ENCODE measurements around the gene RPL35. TPM values are rescaled to one million over a fixed set of nuclear protein-coding genes. Genes with fewer than 3 reads are reported as not detected.
A peak's percentile ranks its signal among the peaks of the same experiment; 100 is the strongest.

The RPL35 gene
- total RNA-seq (ENCODE audit: unreplicated experiment), result 1,069 TPM
- long read RNA-seq, transcript RPL35-201 (4 exons, 455 nt), result major isoform, 599 of 650 reads
- long read RNA-seq, transcript RPL35-203 (3 exons, 785 nt), result minor isoform, 46 of 650 reads
- long read RNA-seq, partial matches to known transcripts, result 1 of 650 reads
- long read RNA-seq, other reads (novel, unspliced or antisense), result 4 of 650 reads

DNA sequence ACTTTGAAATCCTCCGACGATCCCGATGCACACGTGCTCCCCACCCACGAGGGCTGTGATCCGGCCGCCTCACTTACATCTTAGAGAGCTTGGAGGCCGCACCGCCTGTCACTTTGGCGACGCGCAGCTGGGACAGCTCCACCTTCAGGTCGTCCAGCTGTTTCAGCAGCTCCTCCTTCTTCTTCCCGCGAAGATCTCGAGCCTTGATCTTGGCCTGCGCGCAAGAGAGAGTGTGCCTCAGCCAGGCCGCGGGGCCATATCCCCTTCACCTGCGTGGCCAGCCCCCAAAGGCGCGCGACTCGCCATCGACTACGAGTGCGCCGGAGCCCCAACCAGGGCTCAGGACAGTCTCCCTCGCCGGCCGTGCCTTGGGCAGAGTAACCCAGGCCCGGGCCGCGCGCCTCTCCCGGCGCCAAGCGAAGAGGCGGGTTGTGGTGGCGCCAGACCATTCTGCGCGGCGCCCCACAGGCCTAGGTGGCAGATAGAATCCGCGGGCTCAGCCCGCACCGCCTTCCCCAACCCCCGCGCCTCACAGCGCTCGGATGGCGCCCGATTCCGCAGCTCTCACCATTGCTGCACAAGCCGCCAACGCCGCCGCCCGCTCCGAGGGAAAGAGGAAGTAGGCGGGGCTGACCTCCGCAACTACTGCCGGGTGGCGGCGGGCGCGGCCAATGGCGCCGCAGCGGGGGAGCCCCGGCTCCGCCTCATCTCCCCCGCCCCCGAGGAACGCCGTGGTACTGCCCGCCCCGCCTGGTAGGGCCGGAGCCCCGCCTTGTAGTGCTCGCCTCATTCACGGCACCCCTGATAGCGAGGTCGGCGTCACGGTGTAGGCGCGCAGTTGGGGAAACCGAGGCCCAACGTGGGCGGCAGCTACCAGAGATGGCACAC lies at the start of gene RPL35, which contains the start of gene ARPC5L:
Gene RPL35 (minus strand): TSS at position 616 of the 888 bp plus-strand sequence. CDS start 45 bp downstream, at position 571.
Gene ARPC5L (plus strand): TSS at position 789 of the 888 bp plus-strand sequence. CDS start 7,161 bp downstream, outside the sequence.
- H3K27ac Mint-ChIP-seq (ENCODE audit: unreplicated experiment), result peak within 1 kb of the TSS; percentile 72
- H3K4me3 Mint-ChIP-seq (ENCODE audit: unreplicated experiment), result peak within 1 kb of the TSS; percentile 95
- H3K4me1 Mint-ChIP-seq (ENCODE audit: unreplicated experiment), result peaks cover 10% of the 10 kb centered on the region
- peaks cover 9% of the 10 kb centered on the region for H3K27me3 Mint-ChIP-seq (ENCODE audit: unreplicated experiment)
- H3K9me3 Mint-ChIP-seq (ENCODE audit: unreplicated experiment), result no peaks in the 10 kb centered on the region
- TF ChIP-seq, protein P1, sequence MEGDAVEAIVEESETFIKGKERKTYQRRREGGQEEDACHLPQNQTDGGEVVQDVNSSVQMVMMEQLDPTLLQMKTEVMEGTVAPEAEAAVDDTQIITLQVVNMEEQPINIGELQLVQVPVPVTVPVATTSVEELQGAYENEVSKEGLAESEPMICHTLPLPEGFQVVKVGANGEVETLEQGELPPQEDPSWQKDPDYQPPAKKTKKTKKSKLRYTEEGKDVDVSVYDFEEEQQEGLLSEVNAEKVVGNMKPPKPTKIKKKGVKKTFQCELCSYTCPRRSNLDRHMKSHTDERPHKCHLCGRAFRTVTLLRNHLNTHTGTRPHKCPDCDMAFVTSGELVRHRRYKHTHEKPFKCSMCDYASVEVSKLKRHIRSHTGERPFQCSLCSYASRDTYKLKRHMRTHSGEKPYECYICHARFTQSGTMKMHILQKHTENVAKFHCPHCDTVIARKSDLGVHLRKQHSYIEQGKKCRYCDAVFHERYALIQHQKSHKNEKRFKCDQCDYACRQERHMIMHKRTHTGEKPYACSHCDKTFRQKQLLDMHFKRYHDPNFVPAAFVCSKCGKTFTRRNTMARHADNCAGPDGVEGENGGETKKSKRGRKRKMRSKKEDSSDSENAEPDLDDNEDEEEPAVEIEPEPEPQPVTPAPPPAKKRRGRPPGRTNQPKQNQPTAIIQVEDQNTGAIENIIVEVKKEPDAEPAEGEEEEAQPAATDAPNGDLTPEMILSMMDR (IDR thresholded peaks at IDR 0.05; ENCODE audit: unreplicated experiment), result peak; percentile 16
- DNase-seq (ENCODE audit: low spot score), result peak; percentile 95
- H3K36me3 Mint-ChIP-seq (ENCODE audit: low read depth, unreplicated experiment), result peaks cover 10% of the 10 kb centered on the region

GRCh38 chr9:124908098-124908497 lies 46.3 kb upstream of the RPL35 start:
- H3K4me3 Mint-ChIP-seq (ENCODE audit: unreplicated experiment), result no peak overlapping the region
- H3K27me3 Mint-ChIP-seq (ENCODE audit: unreplicated experiment), result peaks cover 1% of the 10 kb centered on the region
- peaks cover 15% of the 10 kb centered on the region for H3K36me3 Mint-ChIP-seq (ENCODE audit: low read depth, unreplicated experiment)
- H3K4me1 Mint-ChIP-seq (ENCODE audit: unreplicated experiment), result peaks cover 8% of the 10 kb centered on the region
- TF ChIP-seq, protein P1 (IDR thresholded peaks at IDR 0.05; ENCODE audit: unreplicated experiment), result no peak
- H3K27ac Mint-ChIP-seq (ENCODE audit: unreplicated experiment), result no peak overlapping the region
- no peak for DNase-seq (ENCODE audit: low spot score)
- H3K9me3 Mint-ChIP-seq (ENCODE audit: unreplicated experiment), result no peaks in the 10 kb centered on the region

GRCh38 chr9:124906966-124907365 lies 45.2 kb upstream of the RPL35 start:
- Mint-ChIP-seq H3K27ac (ENCODE audit: unreplicated experiment) (no peak overlapping the region), H3K9me3 (ENCODE audit: unreplicated experiment) (no peaks in the 10 kb centered on the region), H3K27me3 (ENCODE audit: unreplicated experiment) (peaks cover 1% of the 10 kb centered on the region), H3K4me1 (ENCODE audit: unreplicated experiment) (peaks cover 8% of the 10 kb centered on the region), H3K36me3 (ENCODE audit: low read depth, unreplicated experiment) (peaks cover 13% of the 10 kb centered on the region), H3K4me3 (ENCODE audit: unreplicated experiment) (no peak overlapping the region)
- TF ChIP-seq, protein P1 (IDR thresholded peaks at IDR 0.05; ENCODE audit: unreplicated experiment), result no peak
- DNase-seq (ENCODE audit: low spot score), result no peak

- Mint-ChIP-seq H3K9me3 (ENCODE audit: unreplicated experiment) (no peaks in the 10 kb centered on the region), H3K4me1 (ENCODE audit: unreplicated experiment) (no peaks in the 10 kb centered on the region), H3K27me3 (ENCODE audit: unreplicated experiment) (peaks cover 6% of the 10 kb centered on the region), H3K27ac (ENCODE audit: unreplicated experiment) (no peak overlapping the region), H3K4me3 (ENCODE audit: unreplicated experiment) (no peak overlapping the region), H3K36me3 (ENCODE audit: low read depth, unreplicated experiment) (peaks cover 15% of the 10 kb centered on the region)
- TF ChIP-seq, protein P1 (IDR thresholded peaks at IDR 0.05; ENCODE audit: unreplicated experiment), result no peak
- DNase-seq (ENCODE audit: low spot score), result no peak
Measured at GRCh38 chr9:124899845-124900244, 38.1 kb upstream of the RPL35 start.

Data from endothelial cell (in vitro differentiated cells).